HepG2 (cell line): Measurements from ENCODE around the gene TPI1. TPM values are rescaled to one million over a fixed set of nuclear protein-coding genes. Genes with fewer than 3 reads are reported as not detected.

ENCODE experiments used
- ARID4A ChIP-seq: sonication (generic); formaldehyde crosslinking; IDR thresholded peaks from 2 replicates; pipeline ENCODE4 v1.5.0; 2020; ENCODE audit warnings: mild to moderate bottlenecking, missing genetic modification reagents, borderline replicate concordance
- CCDC6 ChIP-seq: sonication (generic); formaldehyde crosslinking; IDR thresholded peaks from 2 replicates; pipeline ENCODE4 v1.8.1; 2022; ENCODE audit warnings: mild to moderate bottlenecking, missing genetic modification reagents, moderate library complexity
- HDAC2 ChIP-seq: sonication (generic); formaldehyde crosslinking; IDR thresholded peaks from 2 replicates; pipeline ENCODE4 v1.4.0; 2020; ENCODE audit warnings: missing genetic modification reagents
- HIVEP1 ChIP-seq: sonication (generic); formaldehyde crosslinking; IDR thresholded peaks from 2 replicates; pipeline ENCODE4 v1.4.0; 2020; ENCODE audit warnings: mild to moderate bottlenecking, missing genetic modification reagents
- JUN ChIP-seq: sonication (generic); formaldehyde crosslinking; IDR thresholded peaks from 2 replicates; pipeline ENCODE4 v1.4.0; 2020; ENCODE audit warnings: mild to moderate bottlenecking, missing genetic modification reagents
- MBD4 ChIP-seq: IDR thresholded peaks from 2 replicates; pipeline ENCODE4 v1.6.1; 2012; ENCODE audit warnings: low read length, inconsistent platforms, borderline replicate concordance
- MED1 ChIP-seq: sonication (generic); formaldehyde crosslinking; IDR thresholded peaks from 2 replicates; pipeline ENCODE4 v1.4.0; 2020; ENCODE audit warnings: missing genetic modification reagents
- MED8 ChIP-seq: sonication (generic); formaldehyde crosslinking; IDR thresholded peaks from 2 replicates; pipeline ENCODE4 v1.8.1; 2023; ENCODE audit warnings: mild to moderate bottlenecking, missing genetic modification reagents; ENCODE audit not compliant: insufficient replicate concordance
- MTA3 ChIP-seq: sonication (generic); formaldehyde crosslinking; IDR thresholded peaks from 2 replicates; pipeline ENCODE4 v1.4.0; 2020; ENCODE audit warnings: missing genetic modification reagents
- NFYC ChIP-seq: IDR thresholded peaks from 2 replicates; pipeline ENCODE4 v1.6.1; 2016; ENCODE audit warnings: missing genetic modification reagents, missing compliant biosample characterization
- PAF1 ChIP-seq: IDR thresholded peaks from 2 replicates; pipeline ENCODE4 v1.6.1; 2016; ENCODE audit warnings: missing genetic modification reagents, missing compliant biosample characterization
- PBX3 ChIP-seq: sonication (generic); formaldehyde crosslinking; IDR thresholded peaks from 2 replicates; pipeline ENCODE4 v1.8.1; 2023; ENCODE audit warnings: missing genetic modification reagents, inconsistent platforms, borderline replicate concordance
- RBAK ChIP-seq: sonication (generic); formaldehyde crosslinking; IDR thresholded peaks from 2 replicates; pipeline ENCODE4 v1.5.1; 2020; ENCODE audit warnings: mild to moderate bottlenecking, missing genetic modification reagents
- SOX5 ChIP-seq: IDR thresholded peaks from 2 replicates; pipeline ENCODE4 v1.6.1; 2016; ENCODE audit warnings: borderline replicate concordance
- SUZ12 ChIP-seq: fragments of 150-350 bp; IDR thresholded peaks from 2 replicates; pipeline ENCODE4 v1.6.1; 2014; ENCODE audit warnings: low read depth, low read length
- TGIF2 ChIP-seq: IDR thresholded peaks from 2 replicates; pipeline ENCODE4 v1.6.1; 2016; ENCODE audit warnings: control low read depth, missing compliant biosample characterization
- ZFP90 ChIP-seq: sonication (generic); formaldehyde crosslinking; IDR thresholded peaks from 2 replicates; pipeline ENCODE4 v1.8.0; 2022; ENCODE audit warnings: missing genetic modification reagents, mild to moderate bottlenecking, inconsistent platforms, borderline replicate concordance
- ZNF335 ChIP-seq: sonication (generic); formaldehyde crosslinking; IDR thresholded peaks from 2 replicates; pipeline ENCODE4 v1.4.0; 2020; ENCODE audit warnings: missing genetic modification reagents
- ZNF451 ChIP-seq: sonication (generic); formaldehyde crosslinking; IDR thresholded peaks from 2 replicates; pipeline ENCODE4 v1.5.0; 2020; ENCODE audit warnings: mild to moderate bottlenecking, missing genetic modification reagents
- ZNF513 ChIP-seq: sonication (generic); formaldehyde crosslinking; conservative IDR thresholded peaks from 2 replicates; pipeline ENCODE4 v1.5.0; 2020; ENCODE audit warnings: missing genetic modification reagents
- ZNF629 ChIP-seq: sonication (generic); formaldehyde crosslinking; conservative IDR thresholded peaks from 2 replicates; pipeline ENCODE4 v1.5.0; 2020; ENCODE audit warnings: missing genetic modification reagents
- ZNF660 ChIP-seq: sonication (generic); formaldehyde crosslinking; IDR thresholded peaks from 2 replicates; pipeline ENCODE4 v1.5.1; 2020; ENCODE audit warnings: mild to moderate bottlenecking, low read depth, missing genetic modification reagents, borderline replicate concordance
- ZNF747 ChIP-seq: sonication (generic); formaldehyde crosslinking; IDR thresholded peaks from 2 replicates; pipeline ENCODE4 v1.8.1; 2023; ENCODE audit warnings: missing genetic modification reagents, mild to moderate bottlenecking, borderline replicate concordance
- ZNF879 ChIP-seq: sonication (generic); formaldehyde crosslinking; IDR thresholded peaks from 2 replicates; pipeline ENCODE4 v1.8.1; 2023; ENCODE audit warnings: missing genetic modification reagents
- polyA plus RNA-seq, 8 experiments: library from polyadenylated mRNA; depleted of rRNA in 3 of 8; stranded (reverse) in 7 of 8; unstranded in 1 of 8; fragments of >200 nt; fragmentation: Illumina TruSeq in 4 of 8; extraction: Trizol in 4 of 8; gene quantifications; 2 replicates each; pipeline versions ENCODE4 v1.2.1 to v1.2.3, GENCODE V29; 2011 to 2016; ENCODE audit warnings: low read depth in 4 of 8, missing spikeins in 1 of 8, mixed read lengths in 1 of 8; ENCODE audit not compliant: insufficient read depth in 1 of 8
- total RNA-seq, 5 experiments: library from RNA; depleted of rRNA; stranded (reverse); fragments of >200 nt; fragmentation: Illumina TruSeq; extraction: Trizol; gene quantifications; 2 replicates each; pipeline ENCODE4 v1.2.3, GENCODE V29; 2016; ENCODE audit warnings: low read depth in 1 of 5

TPI1 gene
- total and polyA plus RNA-seq, 2 of the 13 experiments (the other 11 are each of a cell fraction or from before 2014, with no cell fraction given) = 945 to 2,535 TPM

- TF ChIP-seq PBX3 (CRISPR knock-in tag) (0 out of 2 replicates have a peak, but pooled peaks have one; percentile 58), ZNF513 (CRISPR knock-in tag) (no peak), ARID4A (peak; percentile 90; the same call in 1 of the 2 replicates), JUN (CRISPR knock-in tag) (no peak), ZFP90 (CRISPR knock-in tag) (peak; percentile 83; the same call in 1 of the 2 replicates), RBAK (no peak), SUZ12 (no peak), ZNF335 (CRISPR knock-in tag) (no peak), ZNF879 (CRISPR knock-in tag) (no peak), ZNF451 (CRISPR knock-in tag) (peak; percentile 94; the same call in 1 of the 2 replicates), HDAC2 (CRISPR knock-in tag) (peak; percentile 85), NFYC (CRISPR knock-in tag) (no peak), MED1 (peak; percentile 95), MBD4 (no peak), MED8 (CRISPR knock-in tag) (peak; percentile 74), SOX5 (CRISPR knock-in tag) (peak; percentile 63; the same call in 1 of the 2 replicates), ZNF629 (0 out of 2 replicates have a peak, but pooled peaks have one; percentile 47), CCDC6 (CRISPR knock-in tag) (peak; percentile 49; the same call in 1 of the 2 replicates), PAF1 (CRISPR knock-in tag) (no peak), HIVEP1 (CRISPR knock-in tag) (peak; percentile 21; the same call in 1 of the 2 replicates), ZNF660 (CRISPR knock-in tag) (no peak), ZNF747 (CRISPR knock-in tag) (peak; percentile 88; the same call in 1 of the 2 replicates), MTA3 (CRISPR knock-in tag) (no peak), TGIF2 (CRISPR knock-in tag) (peak; percentile 81)
Measured at GRCh38 chr12:6890789-6891645, 23.7 kb downstream of the TPI1 start (continued).
